GM12874 (cell line): ENCODE results near the gene MRPS34.

ENCODE experiments used
- TF ChIP-seq, protein P1 (sequence below): IDR thresholded peaks from 2 replicates; pipeline ENCODE4 v1.5.1; 2011; ENCODE audit warnings: low read depth, mild to moderate bottlenecking, control low read depth, low read length, moderate library complexity; ENCODE audit not compliant: insufficient read depth

Gene MRPS34

DNA sequence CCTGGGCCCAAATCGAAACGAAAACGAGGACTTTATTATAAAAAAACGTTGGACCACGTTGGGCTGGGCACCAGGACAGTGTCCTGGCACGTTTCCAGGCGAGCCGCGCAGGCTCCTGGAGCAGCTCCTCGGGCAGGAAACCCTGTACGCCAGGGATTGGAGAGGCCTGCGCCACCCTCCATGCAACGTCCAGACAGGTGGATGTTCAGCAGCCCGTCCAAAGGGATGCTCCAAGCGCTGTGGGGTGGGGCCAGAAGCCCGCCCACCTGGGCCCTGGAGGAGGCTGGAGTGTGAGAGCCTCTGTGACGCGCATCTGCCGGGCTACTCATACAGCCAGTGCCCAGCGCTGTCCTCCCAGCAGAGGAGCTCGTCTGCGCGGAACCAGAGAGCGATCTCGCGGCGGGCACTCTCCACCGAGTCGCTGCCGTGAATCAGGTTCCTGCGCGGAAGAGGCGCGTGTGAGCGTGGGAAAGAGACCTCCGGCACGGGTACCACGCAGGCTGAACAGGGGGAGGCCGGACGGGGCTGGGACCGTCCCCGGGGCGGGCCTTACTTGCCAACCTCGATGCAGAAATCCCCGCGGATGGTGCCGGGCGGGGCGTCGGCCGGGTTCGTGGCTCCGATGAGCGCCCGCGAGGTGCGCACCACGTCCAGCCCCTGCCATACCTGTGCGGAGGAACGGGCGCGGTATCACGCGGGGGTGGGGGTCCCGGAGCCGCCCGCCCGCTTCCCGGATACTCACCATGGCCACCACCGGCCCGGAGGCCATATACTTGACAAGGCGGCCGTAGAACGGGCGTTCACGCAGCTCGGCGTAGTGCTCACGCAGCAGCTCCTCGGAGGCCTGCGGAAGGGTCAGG, 2.4 kb downstream of the MRPS34 start:
- TF ChIP-seq, protein P1, sequence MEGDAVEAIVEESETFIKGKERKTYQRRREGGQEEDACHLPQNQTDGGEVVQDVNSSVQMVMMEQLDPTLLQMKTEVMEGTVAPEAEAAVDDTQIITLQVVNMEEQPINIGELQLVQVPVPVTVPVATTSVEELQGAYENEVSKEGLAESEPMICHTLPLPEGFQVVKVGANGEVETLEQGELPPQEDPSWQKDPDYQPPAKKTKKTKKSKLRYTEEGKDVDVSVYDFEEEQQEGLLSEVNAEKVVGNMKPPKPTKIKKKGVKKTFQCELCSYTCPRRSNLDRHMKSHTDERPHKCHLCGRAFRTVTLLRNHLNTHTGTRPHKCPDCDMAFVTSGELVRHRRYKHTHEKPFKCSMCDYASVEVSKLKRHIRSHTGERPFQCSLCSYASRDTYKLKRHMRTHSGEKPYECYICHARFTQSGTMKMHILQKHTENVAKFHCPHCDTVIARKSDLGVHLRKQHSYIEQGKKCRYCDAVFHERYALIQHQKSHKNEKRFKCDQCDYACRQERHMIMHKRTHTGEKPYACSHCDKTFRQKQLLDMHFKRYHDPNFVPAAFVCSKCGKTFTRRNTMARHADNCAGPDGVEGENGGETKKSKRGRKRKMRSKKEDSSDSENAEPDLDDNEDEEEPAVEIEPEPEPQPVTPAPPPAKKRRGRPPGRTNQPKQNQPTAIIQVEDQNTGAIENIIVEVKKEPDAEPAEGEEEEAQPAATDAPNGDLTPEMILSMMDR = no peak

DNA sequence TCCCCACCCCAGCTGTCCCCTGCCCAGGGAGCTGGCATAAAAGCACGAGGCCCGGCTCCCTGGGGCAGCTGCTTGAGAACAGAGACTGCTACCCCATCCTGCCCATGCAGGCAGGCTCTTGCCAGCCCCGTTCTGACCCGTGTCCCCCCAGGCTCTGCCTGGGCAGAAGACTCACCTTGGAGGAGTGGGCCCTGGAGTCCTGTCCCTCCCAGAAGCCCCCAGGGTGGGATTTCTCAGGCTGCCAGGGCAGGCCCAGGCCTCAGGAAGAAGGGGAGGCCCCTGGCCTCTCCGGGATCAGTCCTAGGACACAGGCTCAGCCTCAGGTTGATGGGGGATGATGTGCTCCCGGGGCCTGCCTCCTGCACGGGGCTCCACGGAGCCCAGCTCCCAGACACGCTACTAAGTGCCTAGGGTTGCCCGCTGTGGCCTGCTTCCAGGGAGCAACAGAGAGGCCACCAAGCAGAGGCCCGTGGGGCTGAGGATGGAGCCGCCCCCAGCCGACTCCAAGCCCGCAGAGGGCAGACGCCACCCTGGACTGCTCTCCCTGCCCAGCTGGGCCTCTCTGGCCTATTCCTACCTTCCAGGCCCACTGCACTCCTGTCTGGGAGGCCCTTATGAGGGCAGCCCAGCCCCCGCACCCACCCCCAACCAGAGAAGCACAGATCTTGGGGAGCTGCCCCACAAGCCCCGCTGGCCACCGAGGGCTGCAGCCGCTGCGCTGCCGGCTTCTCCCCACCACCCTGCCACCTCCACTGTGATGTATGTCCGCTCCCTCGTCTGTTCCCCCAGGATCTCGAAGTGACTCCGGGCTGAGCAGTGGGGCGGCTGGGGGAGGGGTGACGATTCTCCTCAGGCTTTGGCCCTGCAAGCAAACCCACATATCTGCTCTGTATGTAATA, 3.3 kb downstream of the MRPS34 start:
- TF ChIP-seq, protein P1 = no peak

DNA sequence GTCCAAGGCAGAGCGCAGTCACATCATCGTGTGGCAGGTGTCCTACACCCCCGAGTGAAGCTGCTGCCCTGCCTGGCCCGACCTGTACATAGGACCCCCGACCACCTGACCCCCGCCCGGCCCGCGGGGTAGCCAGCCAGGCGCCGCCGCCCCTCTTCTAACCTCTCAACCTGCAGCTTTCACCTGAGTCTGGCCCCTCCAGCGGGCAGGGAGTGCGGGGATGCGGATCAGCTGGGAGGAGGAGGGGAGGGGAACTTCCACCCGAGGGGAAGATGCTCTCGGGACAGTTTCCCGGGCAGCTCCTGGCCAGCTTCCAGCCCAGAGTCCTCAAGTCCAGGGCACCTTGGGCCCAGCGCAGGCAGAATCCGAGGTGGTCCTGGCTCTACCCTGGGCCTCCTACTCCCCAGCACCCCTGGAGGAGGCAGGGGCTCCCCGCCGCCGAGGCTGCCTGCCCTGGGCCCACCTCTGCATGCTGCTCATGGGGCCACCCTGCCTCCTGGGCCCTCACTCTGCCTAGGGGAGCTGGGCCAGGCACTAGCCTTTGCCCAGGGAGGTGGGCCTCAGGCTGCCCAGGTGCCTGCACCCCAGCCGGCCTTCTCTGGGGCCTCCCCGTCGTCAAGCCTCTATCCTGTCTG, 4.0 kb downstream of the MRPS34 start:
- TF ChIP-seq, protein P1 = no peak

DNA sequence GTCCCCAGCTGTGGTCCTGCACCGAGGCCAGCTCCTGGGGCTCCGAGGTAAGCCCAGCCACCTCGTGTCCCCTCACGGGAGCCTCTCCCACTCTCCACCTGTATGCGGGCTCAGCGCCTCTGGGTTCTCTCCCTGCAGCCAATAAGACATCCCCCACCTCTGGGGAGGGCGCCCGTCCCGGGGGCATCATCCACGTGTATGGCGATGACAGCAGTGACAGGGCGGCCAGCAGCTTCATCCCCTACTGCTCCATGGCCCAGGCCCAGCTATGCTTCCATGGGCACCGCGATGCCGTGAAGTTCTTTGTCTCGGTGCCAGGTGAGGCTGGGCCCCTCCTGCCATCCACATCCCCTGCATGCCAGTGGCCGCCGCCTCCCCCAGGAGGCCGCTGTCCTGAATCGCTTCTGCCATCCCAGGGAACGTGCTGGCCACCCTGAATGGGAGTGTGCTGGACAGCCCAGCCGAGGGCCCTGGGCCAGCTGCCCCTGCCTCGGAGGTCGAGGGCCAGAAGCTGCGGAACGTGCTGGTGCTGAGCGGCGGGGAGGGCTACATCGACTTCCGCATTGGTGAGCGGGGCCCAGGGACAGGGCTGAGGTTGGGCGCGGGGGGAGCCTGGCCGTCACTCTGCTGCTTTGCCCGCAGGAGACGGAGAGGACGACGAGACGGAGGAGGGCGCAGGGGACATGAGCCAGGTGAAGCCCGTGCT, 4.7 kb downstream of the MRPS34 start:
- TF ChIP-seq, protein P1 = no peak

DNA sequence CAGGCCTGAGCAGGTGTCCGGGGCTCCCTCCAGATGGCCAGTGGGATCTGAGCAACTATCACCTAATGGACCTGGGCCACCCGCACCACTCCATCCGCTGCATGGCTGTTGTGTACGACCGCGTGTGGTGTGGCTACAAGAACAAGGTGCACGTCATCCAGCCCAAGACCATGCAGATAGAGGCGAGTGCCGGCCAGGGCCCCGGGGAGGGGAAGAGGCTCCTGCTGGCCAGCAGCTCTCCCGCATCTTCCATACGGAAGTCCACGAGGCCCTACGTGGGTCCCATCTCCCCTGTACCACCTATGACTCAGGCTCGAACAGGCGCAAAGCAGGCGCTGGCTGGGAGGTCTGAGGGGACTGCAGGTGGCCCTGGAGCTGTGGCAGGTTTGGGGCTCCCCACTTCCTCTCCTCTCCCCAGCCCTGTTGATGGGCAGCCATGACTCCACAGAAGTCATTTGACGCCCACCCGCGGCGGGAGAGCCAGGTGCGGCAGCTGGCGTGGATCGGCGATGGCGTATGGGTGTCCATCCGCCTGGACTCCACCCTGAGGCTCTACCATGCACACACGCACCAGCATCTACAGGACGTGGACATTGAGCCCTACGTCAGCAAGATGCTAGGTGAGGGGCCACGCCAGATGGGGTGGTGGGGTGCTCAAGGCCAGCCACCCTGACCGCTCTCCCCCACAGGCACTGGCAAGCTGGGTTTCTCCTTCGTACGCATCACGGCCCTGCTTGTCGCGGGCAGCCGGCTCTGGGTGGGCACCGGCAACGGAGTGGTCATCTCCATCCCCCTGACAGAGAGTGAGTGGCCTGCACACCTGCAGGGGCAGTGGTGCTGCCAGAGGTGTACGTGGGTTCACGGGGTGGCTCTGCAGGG, 5.6 kb downstream of the MRPS34 start:
- TF ChIP-seq, protein P1 = no peak

DNA sequence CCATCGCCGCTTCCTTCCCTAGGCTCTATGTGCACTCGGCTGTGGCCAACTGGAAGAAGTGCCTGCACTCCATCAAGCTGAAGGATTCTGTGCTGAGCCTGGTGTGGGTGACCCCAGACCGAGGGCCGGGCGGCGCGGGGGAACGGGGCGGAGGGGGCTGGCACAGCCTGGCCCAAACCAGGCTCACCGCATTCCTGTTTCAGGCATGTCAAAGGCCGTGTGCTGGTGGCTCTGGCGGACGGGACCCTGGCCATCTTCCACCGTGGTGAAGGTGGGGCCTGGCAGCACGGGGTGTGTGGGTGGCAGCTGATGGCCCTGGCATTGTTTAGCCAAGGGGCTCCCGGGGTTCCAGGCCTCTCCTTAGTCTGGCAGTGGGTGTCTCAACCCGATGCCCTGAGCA, 6.2 kb downstream of the MRPS34 start:
- TF ChIP-seq, protein P1 = no peak
